Eye (tissue), 1 donor: Measurements from ENCODE around the gene SPRTN.

Source experiments
- DNase-seq: peaks from one replicate; pipeline ENCODE4 v3.0.0-alpha.2; 2015

Gene SPRTN, protein sequence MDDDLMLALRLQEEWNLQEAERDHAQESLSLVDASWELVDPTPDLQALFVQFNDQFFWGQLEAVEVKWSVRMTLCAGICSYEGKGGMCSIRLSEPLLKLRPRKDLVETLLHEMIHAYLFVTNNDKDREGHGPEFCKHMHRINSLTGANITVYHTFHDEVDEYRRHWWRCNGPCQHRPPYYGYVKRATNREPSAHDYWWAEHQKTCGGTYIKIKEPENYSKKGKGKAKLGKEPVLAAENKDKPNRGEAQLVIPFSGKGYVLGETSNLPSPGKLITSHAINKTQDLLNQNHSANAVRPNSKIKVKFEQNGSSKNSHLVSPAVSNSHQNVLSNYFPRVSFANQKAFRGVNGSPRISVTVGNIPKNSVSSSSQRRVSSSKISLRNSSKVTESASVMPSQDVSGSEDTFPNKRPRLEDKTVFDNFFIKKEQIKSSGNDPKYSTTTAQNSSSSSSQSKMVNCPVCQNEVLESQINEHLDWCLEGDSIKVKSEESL

GRCh38 chr1:231338270-231339128 lies at the start of gene SPRTN:
Gene SPRTN, plus strand, starts transcription at chr1:231338293. Its CDS starts 91 bp downstream, at chr1:231338384.
- no peak for DNase-seq

GRCh38 chr1:231295938-231296337 lies 42.2 kb upstream of the SPRTN start:
- DNase-seq, result no peak

DNA sequence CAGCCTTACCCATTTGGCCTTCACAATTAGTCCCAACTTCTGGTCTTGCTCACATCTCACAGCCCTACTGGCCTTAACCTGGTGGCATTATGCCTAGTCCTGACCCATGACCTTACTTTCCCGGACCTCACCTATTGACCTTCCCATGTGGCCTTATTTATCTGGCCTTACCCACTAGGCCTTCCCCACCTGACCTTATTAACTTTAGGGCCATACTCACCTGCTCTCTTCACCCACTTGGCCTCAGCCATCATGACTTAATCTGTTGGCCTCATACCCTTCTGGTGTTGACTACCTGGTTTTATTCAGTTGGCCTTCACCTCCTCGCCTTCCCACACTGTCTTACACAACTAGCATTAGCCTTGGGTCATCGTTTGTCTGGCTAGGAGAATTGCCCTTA lies 36.1 kb upstream of the SPRTN start:
- no peak for DNase-seq

DNA sequence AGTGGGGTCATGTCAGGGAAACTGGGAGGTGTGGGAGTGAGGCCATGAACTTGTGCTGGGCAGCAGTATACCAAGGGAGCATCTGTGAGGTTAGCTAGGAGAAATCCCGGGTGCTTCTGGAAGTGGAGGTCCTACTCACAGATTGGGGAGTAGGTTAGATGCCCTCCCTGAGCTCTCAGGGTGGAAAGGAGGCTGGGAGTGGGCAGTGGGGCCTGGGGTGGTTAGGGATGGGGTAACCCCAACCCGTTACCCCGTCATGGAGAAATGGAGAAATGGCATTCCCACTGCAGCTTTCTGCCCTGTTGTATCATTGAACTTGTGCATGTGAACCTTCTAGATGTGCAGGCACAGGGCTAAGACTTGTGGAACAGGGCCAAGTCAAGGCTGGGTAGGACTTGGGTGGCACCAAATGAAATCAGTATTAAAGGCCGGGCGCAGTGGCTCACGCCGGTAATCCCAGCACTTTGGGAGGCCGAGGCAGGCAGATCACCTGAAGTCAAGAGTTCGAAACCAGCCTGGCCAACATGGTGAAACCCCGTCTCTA lies 27.6 kb upstream of the SPRTN start:
- DNase-seq, result no peak

GRCh38 chr1:231311720-231312431 lies 26.2 kb upstream of the SPRTN start:
- DNase-seq, result no peak

GRCh38 chr1:231312432-231312788 lies 25.7 kb upstream of the SPRTN start:
- DNase-seq, result no peak

- no peak for DNase-seq
Observed at GRCh38 chr1:231313661-231314060, 24.4 kb upstream of the SPRTN start.

DNA sequence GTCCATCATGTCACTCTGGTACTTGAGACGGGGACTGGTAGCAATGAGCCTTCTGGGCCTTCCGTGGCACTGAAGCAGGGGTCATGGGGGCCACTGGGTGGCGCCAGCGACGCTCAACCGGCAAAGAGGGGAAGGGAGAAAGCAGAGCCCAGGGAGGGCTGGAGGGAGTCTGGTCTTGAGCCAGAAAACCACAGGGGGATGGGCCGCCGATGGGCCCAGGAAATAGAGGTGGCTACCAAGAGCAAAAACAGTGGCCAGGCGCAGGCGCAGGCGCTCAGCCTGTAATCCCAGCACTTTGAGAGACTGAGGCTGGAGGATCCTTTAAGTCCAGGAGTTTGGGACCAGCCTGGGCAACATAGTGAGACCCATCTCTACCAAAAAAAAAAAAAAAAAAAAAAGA lies 22.2 kb upstream of the SPRTN start:
- peak; percentile 11 for DNase-seq

DNA sequence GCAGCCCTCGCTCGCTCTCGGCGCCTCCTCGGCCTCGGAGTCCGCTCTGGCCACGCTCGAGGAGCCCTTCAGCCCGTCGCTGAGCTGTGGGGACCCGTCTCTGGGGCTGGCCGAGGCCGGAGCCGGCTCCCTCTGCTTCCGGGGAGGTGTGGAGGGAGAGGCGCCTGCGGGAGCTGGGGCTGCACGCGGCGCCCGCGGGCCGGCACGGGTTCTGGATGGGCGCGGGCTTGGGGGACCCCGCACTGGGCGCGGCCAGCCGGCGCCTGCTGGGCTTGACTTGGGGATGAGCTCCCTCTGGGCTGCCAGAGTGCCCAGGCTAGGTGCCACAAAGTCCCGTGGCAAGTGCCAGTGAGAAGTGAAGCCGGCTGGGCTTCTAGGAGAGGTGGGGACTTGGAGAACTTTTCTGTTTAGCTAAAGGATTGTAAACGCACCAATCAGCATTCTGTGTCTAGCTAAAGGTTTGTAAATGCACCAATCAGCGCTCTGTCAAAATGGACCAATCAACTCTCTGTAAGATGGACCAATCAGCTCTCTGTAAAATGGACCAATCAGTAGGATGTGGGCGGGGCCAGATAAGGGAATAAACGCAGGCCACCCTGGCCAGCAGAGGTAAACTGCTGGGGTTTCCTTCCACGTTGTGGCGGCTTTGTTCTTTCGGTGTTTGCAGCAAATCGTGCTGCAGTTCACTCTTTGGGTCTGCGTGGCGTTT lies 20.6 kb upstream of the SPRTN start:
- DNase-seq, result no peak

GRCh38 chr1:231318015-231318355 lies 20.1 kb upstream of the SPRTN start:
- DNase-seq, result no peak

DNA sequence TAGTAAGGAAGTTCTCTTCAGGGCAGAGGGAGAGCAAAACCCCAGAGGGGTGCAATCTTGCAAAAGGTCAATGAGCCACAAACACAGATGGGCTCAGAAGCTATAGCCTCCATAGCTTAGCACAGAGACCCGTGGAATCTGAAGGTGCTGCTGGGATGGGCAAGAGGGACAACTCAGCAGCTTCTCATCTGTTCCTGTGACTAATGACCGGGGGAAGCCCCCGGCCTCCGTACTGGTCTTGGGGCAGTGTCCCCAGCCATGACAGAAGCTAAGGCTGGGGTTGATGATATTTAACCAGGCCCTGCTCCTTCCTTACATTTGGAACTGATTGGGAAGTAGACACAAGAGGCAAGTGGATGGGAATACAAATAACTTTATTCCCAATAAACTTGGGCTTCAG lies 19.5 kb upstream of the SPRTN start:
- no peak for DNase-seq

DNA sequence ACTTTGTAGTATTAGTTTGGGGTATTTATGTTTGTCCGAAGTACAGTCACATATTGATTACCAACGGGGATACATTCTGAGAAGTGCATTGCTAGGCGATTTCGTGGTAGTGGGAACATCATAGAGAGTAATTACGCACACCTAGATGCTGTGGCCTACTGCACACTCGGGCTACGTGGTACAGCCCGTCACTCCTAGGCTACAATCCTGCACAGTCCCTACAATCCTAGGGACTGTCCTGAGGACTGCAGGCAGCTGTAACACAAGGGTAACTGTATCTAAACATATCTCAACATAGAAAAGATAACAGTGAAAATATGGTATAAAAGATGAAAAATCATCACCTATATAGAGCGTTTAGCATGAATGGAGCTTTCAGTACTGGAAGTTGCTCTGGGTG lies 19.0 kb upstream of the SPRTN start:
- DNase-seq, result no peak

GRCh38 chr1:231322880-231323530 lies 15.1 kb upstream of the SPRTN start:
- no peak for DNase-seq

DNA sequence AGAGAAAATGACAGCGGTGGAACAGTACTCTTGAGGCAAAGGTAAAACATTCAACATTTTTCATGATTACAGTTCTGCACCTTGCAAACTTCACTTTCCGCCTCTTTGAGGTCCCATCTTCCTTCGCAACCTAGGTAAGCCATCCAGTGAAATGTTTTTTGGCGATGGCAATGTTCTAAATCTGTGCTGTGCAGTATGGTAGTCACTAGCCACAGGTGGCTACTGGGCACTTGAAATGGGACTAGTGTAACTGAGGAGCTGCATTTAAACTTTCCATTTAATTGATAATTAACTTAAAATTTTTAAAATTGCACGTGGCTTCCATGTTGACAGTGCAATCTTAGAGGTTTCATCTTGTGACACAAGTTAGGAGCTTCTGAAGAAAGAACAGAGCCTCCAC lies 13.4 kb upstream of the SPRTN start:
- no peak for DNase-seq

GRCh38 chr1:231326248-231326647 lies 11.8 kb upstream of the SPRTN start:
- no peak for DNase-seq

DNA sequence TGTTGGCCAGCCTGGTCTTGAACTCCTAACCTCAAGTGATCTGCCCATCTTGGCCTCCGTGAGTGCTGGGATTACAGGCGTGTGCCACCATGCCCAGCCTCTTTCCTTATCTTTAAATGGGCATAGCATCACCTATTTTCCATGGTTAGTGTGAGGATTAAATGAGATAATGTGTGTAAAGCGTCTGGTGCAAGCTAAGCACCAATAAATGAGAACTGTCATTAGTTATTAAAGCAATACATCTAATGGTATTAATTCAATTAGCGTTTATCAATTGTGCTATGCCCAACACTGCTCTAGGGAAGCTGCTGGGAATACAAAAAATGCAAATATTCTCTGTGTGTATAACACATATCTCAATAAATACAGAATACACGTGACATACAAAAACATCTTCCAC lies 10.5 kb upstream of the SPRTN start:
- no peak for DNase-seq

DNA sequence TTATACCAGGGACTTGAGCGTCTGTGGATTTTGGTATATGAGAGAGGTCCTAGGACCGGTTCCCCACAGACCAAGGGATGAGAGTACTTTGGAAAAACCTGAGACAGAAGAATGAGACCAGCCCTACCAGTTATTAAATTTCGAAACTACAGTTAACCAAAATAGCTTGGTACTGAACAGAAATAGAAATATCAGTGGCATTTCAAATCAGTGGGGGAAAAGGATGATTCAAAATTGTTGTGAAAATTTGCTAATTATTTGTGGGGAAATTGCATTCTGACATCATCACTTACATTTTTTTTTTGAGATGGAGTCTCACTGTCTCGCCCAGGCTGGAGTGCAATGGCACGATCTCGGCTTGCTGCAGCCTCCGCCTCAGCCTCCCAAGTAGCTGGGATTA lies 8.6 kb upstream of the SPRTN start:
- DNase-seq, result no peak

GRCh38 chr1:231332761-231333160 lies 5.3 kb upstream of the SPRTN start:
- DNase-seq, result no peak

GRCh38 chr1:231334079-231334666 lies 3.9 kb upstream of the SPRTN start:
- no peak for DNase-seq

- no peak for DNase-seq
Observed at GRCh38 chr1:231334952-231335351, 3.1 kb upstream of the SPRTN start.
